Measurements from ENCODE around the gene CCT6B. TPM values are rescaled to one million over a fixed set of nuclear protein-coding genes. Genes with fewer than 3 reads are reported as not detected.

The CCT6B gene
- total RNA-seq, 1 donor from 2014 or later, result 3.0 TPM

DNA sequence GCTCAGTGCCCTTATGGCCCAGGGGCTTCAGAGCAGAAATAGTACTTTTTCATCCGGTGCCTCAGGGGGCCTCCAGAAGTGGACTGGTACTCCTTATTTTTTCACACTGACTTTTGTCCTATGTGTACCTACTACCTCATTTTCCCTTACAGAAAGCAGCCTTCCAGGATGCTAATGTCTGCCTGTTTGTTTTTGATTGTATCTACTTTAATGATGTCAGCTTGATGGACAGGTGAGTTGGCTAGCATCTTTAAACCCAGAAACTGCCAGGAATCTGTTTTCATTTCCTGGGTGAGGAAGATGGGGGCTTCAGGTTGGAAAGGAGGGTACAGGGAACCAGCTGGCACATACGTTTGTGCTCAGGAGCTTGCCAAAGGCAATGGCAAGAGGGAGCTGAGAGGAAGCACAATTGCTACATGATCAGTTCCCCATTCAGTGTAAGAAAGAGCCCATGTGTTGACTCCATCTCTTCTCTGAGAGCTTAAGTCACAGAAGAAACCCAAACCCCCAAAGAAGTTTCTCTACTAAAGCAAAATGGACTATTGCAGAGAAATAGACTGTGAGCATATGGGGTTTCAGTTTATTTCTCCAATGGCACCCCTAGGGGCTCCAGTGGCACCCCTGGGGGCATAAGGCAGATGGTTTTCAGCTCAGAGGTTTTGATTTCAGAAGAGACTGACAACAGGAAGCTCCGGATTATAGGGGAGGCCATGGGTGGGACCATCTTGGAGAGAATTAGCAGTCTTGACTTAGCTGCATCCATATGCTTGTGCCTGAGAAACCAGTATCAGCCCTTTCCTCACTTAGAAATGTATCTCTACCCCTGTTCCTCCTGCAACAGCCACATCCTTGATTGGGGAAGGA is 35.4 kb upstream of the CCT6B start:
- TF ChIP-seq, protein P1, sequence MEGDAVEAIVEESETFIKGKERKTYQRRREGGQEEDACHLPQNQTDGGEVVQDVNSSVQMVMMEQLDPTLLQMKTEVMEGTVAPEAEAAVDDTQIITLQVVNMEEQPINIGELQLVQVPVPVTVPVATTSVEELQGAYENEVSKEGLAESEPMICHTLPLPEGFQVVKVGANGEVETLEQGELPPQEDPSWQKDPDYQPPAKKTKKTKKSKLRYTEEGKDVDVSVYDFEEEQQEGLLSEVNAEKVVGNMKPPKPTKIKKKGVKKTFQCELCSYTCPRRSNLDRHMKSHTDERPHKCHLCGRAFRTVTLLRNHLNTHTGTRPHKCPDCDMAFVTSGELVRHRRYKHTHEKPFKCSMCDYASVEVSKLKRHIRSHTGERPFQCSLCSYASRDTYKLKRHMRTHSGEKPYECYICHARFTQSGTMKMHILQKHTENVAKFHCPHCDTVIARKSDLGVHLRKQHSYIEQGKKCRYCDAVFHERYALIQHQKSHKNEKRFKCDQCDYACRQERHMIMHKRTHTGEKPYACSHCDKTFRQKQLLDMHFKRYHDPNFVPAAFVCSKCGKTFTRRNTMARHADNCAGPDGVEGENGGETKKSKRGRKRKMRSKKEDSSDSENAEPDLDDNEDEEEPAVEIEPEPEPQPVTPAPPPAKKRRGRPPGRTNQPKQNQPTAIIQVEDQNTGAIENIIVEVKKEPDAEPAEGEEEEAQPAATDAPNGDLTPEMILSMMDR (IDR thresholded peaks at IDR 0.05), result no peak
- H3K36me3 Mint-ChIP-seq (ENCODE audit: low read depth), result peaks cover 31% of the 10 kb centered on the region
- no peaks in the 10 kb centered on the region for H3K27me3 Mint-ChIP-seq (ENCODE audit: low read depth)

DNA sequence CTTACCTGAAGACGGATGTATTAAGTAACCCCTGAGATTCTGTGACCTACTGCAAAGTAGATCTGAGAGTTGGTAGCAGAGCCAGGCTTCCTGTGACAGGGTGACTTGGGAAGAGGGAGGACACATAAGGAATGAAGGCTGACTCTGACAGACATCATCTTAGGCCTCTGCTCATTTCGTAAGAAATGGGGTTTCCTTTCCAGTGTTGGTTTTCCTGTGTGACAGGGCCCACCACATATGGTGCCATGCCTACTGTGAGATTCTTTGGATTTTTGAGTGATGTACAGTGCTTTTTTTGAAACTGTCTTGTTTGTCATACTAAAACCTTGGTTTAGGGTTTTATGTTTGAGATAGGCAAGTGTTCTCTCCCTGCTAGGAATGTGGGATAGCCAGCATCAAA is 31.8 kb upstream of the CCT6B start:
- no peaks in the 10 kb centered on the region for H3K27me3 Mint-ChIP-seq (ENCODE audit: low read depth)

More for the DNA sequence above, 35.4 kb upstream of the CCT6B start:
- DNase-seq (ENCODE audit: low spot score), result no peak
- H3K9me3 Mint-ChIP-seq (ENCODE audit: low read depth), result no peaks in the 10 kb centered on the region
- H3K27ac Mint-ChIP-seq (ENCODE audit: unreplicated experiment), result peak overlapping the region; percentile 84
- no peak overlapping the region for H3K4me3 Mint-ChIP-seq (ENCODE audit: unreplicated experiment)
- peaks cover 25% of the 10 kb centered on the region for H3K4me1 Mint-ChIP-seq (ENCODE audit: low read depth)

DNA sequence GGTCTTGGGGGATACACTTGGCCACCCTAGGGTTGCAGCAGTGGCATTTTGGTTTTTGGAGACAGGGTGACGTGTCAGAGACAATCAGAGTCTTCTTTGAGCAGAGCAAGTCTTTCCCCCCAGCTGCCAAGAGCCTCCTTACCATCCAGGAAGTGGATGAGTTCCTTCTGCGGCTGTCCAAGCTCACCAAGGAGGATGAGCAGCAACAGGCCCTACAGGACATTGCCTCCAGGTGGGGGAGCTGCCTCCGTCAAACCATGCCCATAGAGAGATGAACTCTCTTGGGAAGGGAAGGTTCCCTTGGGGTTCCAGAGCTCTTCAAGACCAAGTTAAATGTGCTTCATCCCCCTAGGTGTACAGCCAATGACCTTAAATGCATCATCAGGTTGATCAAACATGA is 30.3 kb upstream of the CCT6B start:
- H3K4me3 Mint-ChIP-seq (ENCODE audit: unreplicated experiment), result no peak overlapping the region
- peaks cover 3% of the 10 kb centered on the region for H3K4me1 Mint-ChIP-seq (ENCODE audit: low read depth)
- H3K27ac Mint-ChIP-seq (ENCODE audit: unreplicated experiment), result no peak overlapping the region
- peaks cover 43% of the 10 kb centered on the region for H3K36me3 Mint-ChIP-seq (ENCODE audit: low read depth)
- no peak for DNase-seq (ENCODE audit: low spot score)
- H3K27me3 Mint-ChIP-seq (ENCODE audit: low read depth), result no peaks in the 10 kb centered on the region
- H3K9me3 Mint-ChIP-seq (ENCODE audit: low read depth), result no peaks in the 10 kb centered on the region
- TF ChIP-seq, protein P1 (IDR thresholded peaks at IDR 0.05), result no peak

More for the DNA sequence above, 31.8 kb upstream of the CCT6B start:
- TF ChIP-seq, protein P1 (IDR thresholded peaks at IDR 0.05), result no peak
- Mint-ChIP-seq H3K27ac (ENCODE audit: unreplicated experiment) (no peak overlapping the region), H3K9me3 (ENCODE audit: low read depth) (no peaks in the 10 kb centered on the region), H3K4me1 (ENCODE audit: low read depth) (peaks cover 17% of the 10 kb centered on the region), H3K4me3 (ENCODE audit: unreplicated experiment) (no peak overlapping the region), H3K36me3 (ENCODE audit: low read depth) (peaks cover 41% of the 10 kb centered on the region)
- DNase-seq (ENCODE audit: low spot score), result no peak

DNA sequence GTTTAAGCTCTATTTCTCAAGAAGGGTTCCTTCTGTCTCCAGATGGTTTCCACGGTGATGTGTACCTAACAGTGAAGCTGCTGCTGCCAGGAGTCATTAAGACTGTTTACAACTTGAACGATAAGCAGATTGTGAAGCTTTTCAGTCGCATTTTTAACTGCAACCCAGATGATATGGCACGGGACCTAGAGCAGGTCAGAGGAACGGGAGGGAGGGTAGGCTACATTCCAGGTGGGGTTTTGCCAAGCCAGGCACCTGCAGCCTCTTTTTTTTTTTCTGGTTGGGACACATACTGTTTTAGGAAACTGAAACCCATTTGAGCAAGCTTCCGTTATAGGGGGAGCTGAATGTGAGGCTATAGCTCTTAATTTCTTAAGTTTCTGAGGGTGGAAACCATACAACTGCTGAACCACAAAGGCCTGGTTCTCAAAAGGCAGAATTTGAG is 29.7 kb upstream of the CCT6B start:
- TF ChIP-seq, protein P1 (IDR thresholded peaks at IDR 0.05), result no peak
- Mint-ChIP-seq H3K4me3 (ENCODE audit: unreplicated experiment) (no peak overlapping the region), H3K27ac (ENCODE audit: unreplicated experiment) (no peak overlapping the region), H3K9me3 (ENCODE audit: low read depth) (no peaks in the 10 kb centered on the region), H3K27me3 (ENCODE audit: low read depth) (no peaks in the 10 kb centered on the region), H3K4me1 (ENCODE audit: low read depth) (no peaks in the 10 kb centered on the region), H3K36me3 (ENCODE audit: low read depth) (peaks cover 40% of the 10 kb centered on the region)
- no peak for DNase-seq (ENCODE audit: low spot score)

DNA sequence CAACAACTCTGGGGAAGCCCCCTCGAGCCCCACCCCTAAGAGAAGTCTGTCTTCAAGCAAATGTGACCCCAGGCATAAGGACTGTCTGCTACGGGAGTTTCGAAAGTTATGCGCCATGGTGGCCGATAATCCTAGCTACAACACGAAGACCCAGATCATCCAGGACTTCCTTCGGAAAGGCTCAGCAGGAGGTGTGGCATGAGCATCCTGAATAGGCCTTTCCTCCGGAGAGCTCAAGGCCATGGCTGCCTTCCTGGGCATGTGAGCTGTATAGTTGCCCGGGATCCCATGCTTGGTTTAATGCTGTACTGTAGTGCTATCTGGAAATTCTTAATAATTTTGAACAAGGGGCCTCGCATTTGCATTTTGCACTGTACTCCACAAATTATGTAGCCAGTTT is 28.2 kb upstream of the CCT6B start:
- no peak overlapping the region for H3K4me3 Mint-ChIP-seq (ENCODE audit: unreplicated experiment)
- H3K27me3 Mint-ChIP-seq (ENCODE audit: low read depth), result no peaks in the 10 kb centered on the region
- H3K36me3 Mint-ChIP-seq (ENCODE audit: low read depth), result peaks cover 38% of the 10 kb centered on the region
- no peak overlapping the region for H3K27ac Mint-ChIP-seq (ENCODE audit: unreplicated experiment)
- no peaks in the 10 kb centered on the region for H3K4me1 Mint-ChIP-seq (ENCODE audit: low read depth)
- DNase-seq (ENCODE audit: low spot score), result no peak
- TF ChIP-seq, protein P1 (IDR thresholded peaks at IDR 0.05), result no peak
- H3K9me3 Mint-ChIP-seq (ENCODE audit: low read depth), result no peaks in the 10 kb centered on the region

Measured in chondrocyte (in vitro differentiated cells).